ENCODE results near the gene C3. TPM values are rescaled to one million over a fixed set of nuclear protein-coding genes. Genes with fewer than 3 reads are reported as not detected.

C3 gene
- total and polyA plus RNA-seq, 2 experiments from 2014 or later, result 5.1 to 17.7 TPM

GRCh38 chr19:6711605-6712004 is 8.8 kb downstream of the C3 start:
- Histone ChIP-seq H3K4me2 (no peak overlapping the region), H3K9me2 (ENCODE audit: insufficient read depth) (no peaks in the 10 kb centered on the region), H3K36me3 (ENCODE audit: insufficient read depth) (no peaks in the 10 kb centered on the region), H3K4me3 (no peak overlapping the region), H3F3A (replicated peaks; ENCODE audit: low read depth) (no peaks in the 10 kb centered on the region), H3K4me1 (ENCODE audit: insufficient read depth) (peaks cover 2% of the 10 kb centered on the region; the same call in 1 of the 2 replicates), H2AFZ (no peak overlapping the region), H3K27me3 (ENCODE audit: insufficient read depth) (peaks cover 21% of the 10 kb centered on the region), H3K27ac (ENCODE audit: low read depth) (no peak overlapping the region), H4K20me1 (replicated peaks; ENCODE audit: insufficient read depth) (no peaks in the 10 kb centered on the region), H3K79me2 (replicated peaks; ENCODE audit: insufficient read depth) (no peaks in the 10 kb centered on the region)
- TF ChIP-seq EZH2 (IDR thresholded peaks at IDR 0.05; ENCODE audit: low read depth, unreplicated experiment) (no peak), EZH2phosphoT487 (IDR thresholded peaks at IDR 0.05; ENCODE audit: unreplicated experiment) (no peak), POLR2AphosphoS5 (IDR thresholded peaks at IDR 0.05; ENCODE audit: low read depth) (no peak), NANOG (IDR thresholded peaks at IDR 0.05; ENCODE audit: borderline replicate concordance) (no peak), ZNF462 (CRISPR knock-in tag; IDR thresholded peaks at IDR 0.05) (no peak), ZNF114 (CRISPR knock-in tag; IDR thresholded peaks at IDR 0.05) (no peak), ZNF331 (CRISPR knock-in tag; IDR thresholded peaks at IDR 0.05; ENCODE audit: low read depth) (no peak), STAT1 (IDR thresholded peaks at IDR 0.05; ENCODE audit: unreplicated experiment) (no peak), JUNB (IDR thresholded peaks at IDR 0.05; ENCODE audit: unreplicated experiment) (no peak), CREB1 (CRISPR knock-in tag; IDR thresholded peaks at IDR 0.05; ENCODE audit: low read depth) (no peak)
- TF ChIP-seq, protein P1, sequence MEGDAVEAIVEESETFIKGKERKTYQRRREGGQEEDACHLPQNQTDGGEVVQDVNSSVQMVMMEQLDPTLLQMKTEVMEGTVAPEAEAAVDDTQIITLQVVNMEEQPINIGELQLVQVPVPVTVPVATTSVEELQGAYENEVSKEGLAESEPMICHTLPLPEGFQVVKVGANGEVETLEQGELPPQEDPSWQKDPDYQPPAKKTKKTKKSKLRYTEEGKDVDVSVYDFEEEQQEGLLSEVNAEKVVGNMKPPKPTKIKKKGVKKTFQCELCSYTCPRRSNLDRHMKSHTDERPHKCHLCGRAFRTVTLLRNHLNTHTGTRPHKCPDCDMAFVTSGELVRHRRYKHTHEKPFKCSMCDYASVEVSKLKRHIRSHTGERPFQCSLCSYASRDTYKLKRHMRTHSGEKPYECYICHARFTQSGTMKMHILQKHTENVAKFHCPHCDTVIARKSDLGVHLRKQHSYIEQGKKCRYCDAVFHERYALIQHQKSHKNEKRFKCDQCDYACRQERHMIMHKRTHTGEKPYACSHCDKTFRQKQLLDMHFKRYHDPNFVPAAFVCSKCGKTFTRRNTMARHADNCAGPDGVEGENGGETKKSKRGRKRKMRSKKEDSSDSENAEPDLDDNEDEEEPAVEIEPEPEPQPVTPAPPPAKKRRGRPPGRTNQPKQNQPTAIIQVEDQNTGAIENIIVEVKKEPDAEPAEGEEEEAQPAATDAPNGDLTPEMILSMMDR (conservative IDR thresholded peaks at IDR 0.05; ENCODE audit: low read depth in 2 of 2), result no peak
- TF ChIP-seq, protein P2, sequence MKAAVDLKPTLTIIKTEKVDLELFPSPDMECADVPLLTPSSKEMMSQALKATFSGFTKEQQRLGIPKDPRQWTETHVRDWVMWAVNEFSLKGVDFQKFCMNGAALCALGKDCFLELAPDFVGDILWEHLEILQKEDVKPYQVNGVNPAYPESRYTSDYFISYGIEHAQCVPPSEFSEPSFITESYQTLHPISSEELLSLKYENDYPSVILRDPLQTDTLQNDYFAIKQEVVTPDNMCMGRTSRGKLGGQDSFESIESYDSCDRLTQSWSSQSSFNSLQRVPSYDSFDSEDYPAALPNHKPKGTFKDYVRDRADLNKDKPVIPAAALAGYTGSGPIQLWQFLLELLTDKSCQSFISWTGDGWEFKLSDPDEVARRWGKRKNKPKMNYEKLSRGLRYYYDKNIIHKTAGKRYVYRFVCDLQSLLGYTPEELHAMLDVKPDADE (IDR thresholded peaks at IDR 0.05), result no peak
- TF ChIP-seq, protein P3, sequence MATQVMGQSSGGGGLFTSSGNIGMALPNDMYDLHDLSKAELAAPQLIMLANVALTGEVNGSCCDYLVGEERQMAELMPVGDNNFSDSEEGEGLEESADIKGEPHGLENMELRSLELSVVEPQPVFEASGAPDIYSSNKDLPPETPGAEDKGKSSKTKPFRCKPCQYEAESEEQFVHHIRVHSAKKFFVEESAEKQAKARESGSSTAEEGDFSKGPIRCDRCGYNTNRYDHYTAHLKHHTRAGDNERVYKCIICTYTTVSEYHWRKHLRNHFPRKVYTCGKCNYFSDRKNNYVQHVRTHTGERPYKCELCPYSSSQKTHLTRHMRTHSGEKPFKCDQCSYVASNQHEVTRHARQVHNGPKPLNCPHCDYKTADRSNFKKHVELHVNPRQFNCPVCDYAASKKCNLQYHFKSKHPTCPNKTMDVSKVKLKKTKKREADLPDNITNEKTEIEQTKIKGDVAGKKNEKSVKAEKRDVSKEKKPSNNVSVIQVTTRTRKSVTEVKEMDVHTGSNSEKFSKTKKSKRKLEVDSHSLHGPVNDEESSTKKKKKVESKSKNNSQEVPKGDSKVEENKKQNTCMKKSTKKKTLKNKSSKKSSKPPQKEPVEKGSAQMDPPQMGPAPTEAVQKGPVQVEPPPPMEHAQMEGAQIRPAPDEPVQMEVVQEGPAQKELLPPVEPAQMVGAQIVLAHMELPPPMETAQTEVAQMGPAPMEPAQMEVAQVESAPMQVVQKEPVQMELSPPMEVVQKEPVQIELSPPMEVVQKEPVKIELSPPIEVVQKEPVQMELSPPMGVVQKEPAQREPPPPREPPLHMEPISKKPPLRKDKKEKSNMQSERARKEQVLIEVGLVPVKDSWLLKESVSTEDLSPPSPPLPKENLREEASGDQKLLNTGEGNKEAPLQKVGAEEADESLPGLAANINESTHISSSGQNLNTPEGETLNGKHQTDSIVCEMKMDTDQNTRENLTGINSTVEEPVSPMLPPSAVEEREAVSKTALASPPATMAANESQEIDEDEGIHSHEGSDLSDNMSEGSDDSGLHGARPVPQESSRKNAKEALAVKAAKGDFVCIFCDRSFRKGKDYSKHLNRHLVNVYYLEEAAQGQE (IDR thresholded peaks at IDR 0.05; ENCODE audit: unreplicated experiment), result no peak
- Mint-ChIP-seq H3K27ac (no peak overlapping the region), H3K9me3 (peaks cover 85% of the 10 kb centered on the region), H3K4me3 (no peak overlapping the region; the same call in 2 of the 3 replicates), H3K27me3 (ENCODE audit: insufficient read depth, low read depth, poor library complexity) (peaks cover 13% of the 10 kb centered on the region), H3K4me1 (no peaks in the 10 kb centered on the region), H3K36me3 (ENCODE audit: low read depth) (peaks cover 33% of the 10 kb centered on the region)
- no peak for DNase-seq (ENCODE audit: low spot score)
- ATAC-seq, result no peak

Measured in GM23338 (cell line).